ENCODE results near the gene DNM3. TPM values are rescaled to one million over a fixed set of nuclear protein-coding genes. Genes with fewer than 3 reads are reported as not detected.

The DNM3 gene
- total RNA-seq, 4 donors from 2014 or later: 2.7 to 4.5 (median 4.0) TPM

GRCh38 chr1:171901245-171901644 lies 59.9 kb downstream of the DNM3 start:
- H3K4me3 ChIP-seq (ENCODE audit: low read depth, poor library complexity, severe bottlenecking): no peak overlapping the region
- 90 to 93% methylated on average over 7 of the region's 7 CpGs for WGBS, 2 donors
- no peak for TF ChIP-seq POLR2A (IDR thresholded peaks at IDR 0.05)
- no peak for TF ChIP-seq CTCF (IDR thresholded peaks at IDR 0.05)
- intact Hi-C loops (cut with DNase I; ENCODE audit: low total_unique reads): no loop called here
- no peak for DNase-seq (ENCODE audit: low spot score in 2 of 2)

DNA sequence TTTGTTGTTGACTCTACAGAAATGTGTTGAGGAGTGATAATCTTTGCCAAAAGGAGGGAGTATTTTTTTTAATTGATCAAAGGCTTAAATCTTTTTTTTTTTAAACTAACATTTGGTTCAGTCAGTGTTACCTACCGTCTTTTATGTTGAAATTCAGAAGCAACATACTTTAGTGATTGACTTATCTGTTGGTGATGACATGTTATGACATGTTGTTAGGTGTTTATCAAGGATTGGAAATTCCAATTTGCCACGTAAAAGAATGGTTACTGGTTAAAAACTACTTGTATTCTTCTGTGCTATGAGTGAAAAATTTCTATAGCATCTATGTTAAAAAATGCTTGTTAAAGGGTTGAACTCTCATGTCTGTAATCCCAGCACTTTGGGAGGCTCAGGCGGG lies 61.2 kb downstream of the DNM3 start:
- no peak for DNase-seq (ENCODE audit: low spot score in 2 of 2)
- intact Hi-C loops (cut with DNase I; ENCODE audit: low total_unique reads): no loop called here
- WGBS, 2 donors: 56 to 61% methylated on average over 3 of the region's 3 CpGs
- TF ChIP-seq POLR2A (IDR thresholded peaks at IDR 0.05) (no peak), CTCF (IDR thresholded peaks at IDR 0.05) (no peak)
- H3K4me3 ChIP-seq (ENCODE audit: low read depth, poor library complexity, severe bottlenecking): no peak overlapping the region

GRCh38 chr1:171904778-171905450 lies 63.6 kb downstream of the DNM3 start:
- no peak for DNase-seq (ENCODE audit: low spot score in 2 of 2)
- intact Hi-C loops (cut with DNase I; ENCODE audit: low total_unique reads): loop anchor here (5.0 kb wide), 1 partner anchor 1388 kb away; no protein-coding TSS in a partner anchor
- 78 to 80% methylated on average over 5 of the region's 5 CpGs for WGBS, 2 donors
- TF ChIP-seq POLR2A (IDR thresholded peaks at IDR 0.05) (no peak), CTCF (IDR thresholded peaks at IDR 0.05) (no peak)
- H3K4me3 ChIP-seq (ENCODE audit: low read depth, poor library complexity, severe bottlenecking): no peak overlapping the region

GRCh38 chr1:171909711-171910110 lies 68.4 kb downstream of the DNM3 start:
- DNase-seq (ENCODE audit: low spot score in 2 of 2): no peak
- WGBS, 2 donors: 71 to 77% methylated on average over 5 of the region's 5 CpGs
- H3K4me3 ChIP-seq (ENCODE audit: low read depth, poor library complexity, severe bottlenecking): no peak overlapping the region
- TF ChIP-seq POLR2A (IDR thresholded peaks at IDR 0.05) (no peak), CTCF (IDR thresholded peaks at IDR 0.05) (no peak)
- intact Hi-C loops (cut with DNase I; ENCODE audit: low total_unique reads): loop anchor here (5.0 kb wide), 1 partner anchor 1392 kb away; no protein-coding TSS in a partner anchor

DNA sequence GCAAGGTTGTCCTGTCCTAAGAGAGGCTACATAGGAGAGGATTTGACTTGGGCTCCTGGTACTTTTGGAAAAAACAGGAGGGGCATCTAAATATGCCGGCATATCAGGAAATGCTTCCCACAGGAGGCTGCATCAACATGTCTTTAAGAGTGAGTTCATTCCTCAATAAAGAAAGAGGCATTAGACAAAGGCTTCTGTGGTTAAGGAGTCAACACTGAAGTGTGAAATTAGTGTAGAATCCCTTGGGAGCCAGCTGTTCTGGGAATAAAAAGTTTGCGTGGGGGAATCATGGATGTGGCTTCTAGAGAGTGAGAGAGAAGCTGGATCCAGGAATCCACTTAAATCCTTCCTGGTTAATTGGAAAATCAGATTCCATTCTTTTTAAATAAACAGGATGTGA lies 69.5 kb downstream of the DNM3 start:
- DNase-seq (ENCODE audit: low spot score in 2 of 2): no peak
- H3K4me3 ChIP-seq (ENCODE audit: low read depth, poor library complexity, severe bottlenecking): no peak overlapping the region
- intact Hi-C loops (cut with DNase I; ENCODE audit: low total_unique reads): no loop called here
- 54 to 65% methylated on average over 2 of the region's 2 CpGs for WGBS, 2 donors
- TF ChIP-seq POLR2A (IDR thresholded peaks at IDR 0.05): no peak
- TF ChIP-seq CTCF (IDR thresholded peaks at IDR 0.05): no peak

- no peak overlapping the region for H3K4me3 ChIP-seq (ENCODE audit: low read depth, poor library complexity, severe bottlenecking)
- TF ChIP-seq CTCF (IDR thresholded peaks at IDR 0.05) (no peak), POLR2A (IDR thresholded peaks at IDR 0.05) (no peak)
- 94 to 95% methylated on average over 8 of the region's 8 CpGs for WGBS, 2 donors
- intact Hi-C loops (cut with DNase I; ENCODE audit: low total_unique reads): no loop called here
- no peak for DNase-seq (ENCODE audit: low spot score in 2 of 2)
Observed at GRCh38 chr1:171911506-171911905, 70.2 kb downstream of the DNM3 start.

Data from lower leg skin (tissue), 4 donors.